ENCODE data around the gene FAM210B. TPM values are rescaled to one million over a fixed set of nuclear protein-coding genes. Genes with fewer than 3 reads are reported as not detected.

The FAM210B gene
- total and polyA plus RNA-seq, 7 donors, result 21.0 to 68.5 (median 42.8) TPM

- intact Hi-C loops (cut with DNase I), result no loop called here
Measured at GRCh38 chr20:56342783-56343182, 16.0 kb upstream of the FAM210B start.

GRCh38 chr20:56343861-56344381 lies 14.9 kb upstream of the FAM210B start:
- peak; percentile 44 for TF ChIP-seq CTCF (IDR thresholded peaks at IDR 0.05)
- H3K4me1 ChIP-seq, result no peaks in the 10 kb centered on the region
- no peaks in the 10 kb centered on the region for H3K36me3 ChIP-seq (ENCODE audit: insufficient read depth in 1 of 2, low read depth in 1 of 2)
- 1 to 2% (median 2%) methylated on average over 36 to 41 of the region's 41 CpGs for WGBS, 3 donors
- H3K27ac ChIP-seq, result no peak overlapping the region
- H3K4me3 ChIP-seq, result no peak overlapping the region
- intact Hi-C loops (cut with DNase I), result no loop called here
- peaks cover 0 to 49% (median 6%) of the 10 kb centered on the region in 3 donors for H3K27me3 ChIP-seq (ENCODE audit: insufficient read depth in 3 of 3, low read length in 2 of 3)
- DNase-seq (peak in 1 of 2 donors; percentile 22), ATAC-seq (no peak)
- H3K9me3 ChIP-seq, result no peaks in the 10 kb centered on the region

More at GRCh38 chr20:56342783-56343182, 16.0 kb upstream of the FAM210B start:
- peaks cover 0 to 42% (median 5%) of the 10 kb centered on the region in 3 donors for H3K27me3 ChIP-seq (ENCODE audit: insufficient read depth in 3 of 3, low read length in 2 of 3)
- ATAC-seq, result no peak
- no peaks in the 10 kb centered on the region for H3K4me1 ChIP-seq
- no peaks in the 10 kb centered on the region for H3K36me3 ChIP-seq (ENCODE audit: insufficient read depth in 1 of 2, low read depth in 1 of 2)
- DNase-seq, result no peak
- WGBS, 3 donors, result 39 to 52% (median 42%) methylated on average over 3 of the region's 3 CpGs
- no peak for TF ChIP-seq CTCF (IDR thresholded peaks at IDR 0.05)
- H3K9me3 ChIP-seq, result no peaks in the 10 kb centered on the region
- no peak overlapping the region for H3K27ac ChIP-seq
- H3K4me3 ChIP-seq, result no peak overlapping the region

- Histone ChIP-seq H3K9me3 (no peaks in the 10 kb centered on the region), H3K27me3 (ENCODE audit: insufficient read depth in 3 of 3, low read length in 2 of 3) (peaks cover 0 to 40% (median 6%) of the 10 kb centered on the region in 3 donors), H3K4me3 (no peak overlapping the region), H3K36me3 (ENCODE audit: insufficient read depth in 1 of 2, low read depth in 1 of 2) (no peaks in the 10 kb centered on the region), H3K27ac (no peak overlapping the region), H3K4me1 (no peaks in the 10 kb centered on the region)
- DNase-seq (no peak), ATAC-seq (no peak)
- TF ChIP-seq CTCF (IDR thresholded peaks at IDR 0.05), result no peak
- intact Hi-C loops (cut with DNase I), result no loop called here
- 70 to 78% (median 73%) methylated on average over 8 of the region's 8 CpGs for WGBS, 3 donors
Measured at GRCh38 chr20:56345911-56346310, 12.9 kb upstream of the FAM210B start.

- 36 to 42% (median 36%) methylated on average over 13 of the region's 13 CpGs for WGBS, 3 donors
- H3K27me3 ChIP-seq (ENCODE audit: insufficient read depth in 3 of 3, low read length in 2 of 3), result peaks cover 0 to 40% (median 6%) of the 10 kb centered on the region in 3 donors
Measured at GRCh38 chr20:56347628-56348304, 11.0 kb upstream of the FAM210B start.

More at GRCh38 chr20:56347628-56348304, 11.0 kb upstream of the FAM210B start:
- intact Hi-C loops (cut with DNase I), result no loop called here
- Histone ChIP-seq H3K9me3 (no peaks in the 10 kb centered on the region), H3K36me3 (ENCODE audit: insufficient read depth in 1 of 2, low read depth in 1 of 2) (no peaks in the 10 kb centered on the region), H3K4me3 (no peak overlapping the region), H3K27ac (no peak overlapping the region), H3K4me1 (no peaks in the 10 kb centered on the region)
- ATAC-seq (no peak), DNase-seq (no peak)
- TF ChIP-seq CTCF (IDR thresholded peaks at IDR 0.05), result no peak

All from psoas muscle (tissue), 8 donors.